VCaP (cell line): ENCODE data around the gene ATP5F1B.

ENCODE experiments used
- H3K27ac ChIP-seq: fragments of 450-650 bp; 2 replicates; pipeline ENCODE4 v1.5.1; 2017
- TF ChIP-seq, protein P1 (sequence below): fragments of 450-650 bp; conservative IDR thresholded peaks from 2 replicates; pipeline ENCODE4 v1.5.1; 2017; ENCODE audit warnings: mild to moderate bottlenecking, moderate library complexity

Gene ATP5F1B

DNA sequence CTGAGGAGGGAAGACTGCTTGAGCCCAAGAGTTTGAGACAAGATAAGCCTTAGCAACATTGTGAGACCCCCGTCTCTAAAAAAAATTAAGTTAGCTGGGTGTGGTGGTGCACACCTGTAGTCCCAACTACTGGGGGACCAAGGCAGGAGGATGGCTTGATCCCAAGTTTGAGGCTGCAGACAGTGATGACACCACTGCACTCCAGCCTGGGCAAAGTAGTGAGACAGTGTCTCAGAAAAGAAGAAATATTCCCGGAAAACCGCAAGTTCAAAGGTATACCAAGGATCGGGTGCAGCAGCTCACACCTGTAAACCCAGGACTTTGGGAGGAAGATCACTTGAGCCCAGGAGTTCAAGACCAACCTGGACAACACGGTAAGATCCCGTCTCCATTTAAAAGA is 36.5 kb upstream of the ATP5F1B start:
- TF ChIP-seq, protein P1, sequence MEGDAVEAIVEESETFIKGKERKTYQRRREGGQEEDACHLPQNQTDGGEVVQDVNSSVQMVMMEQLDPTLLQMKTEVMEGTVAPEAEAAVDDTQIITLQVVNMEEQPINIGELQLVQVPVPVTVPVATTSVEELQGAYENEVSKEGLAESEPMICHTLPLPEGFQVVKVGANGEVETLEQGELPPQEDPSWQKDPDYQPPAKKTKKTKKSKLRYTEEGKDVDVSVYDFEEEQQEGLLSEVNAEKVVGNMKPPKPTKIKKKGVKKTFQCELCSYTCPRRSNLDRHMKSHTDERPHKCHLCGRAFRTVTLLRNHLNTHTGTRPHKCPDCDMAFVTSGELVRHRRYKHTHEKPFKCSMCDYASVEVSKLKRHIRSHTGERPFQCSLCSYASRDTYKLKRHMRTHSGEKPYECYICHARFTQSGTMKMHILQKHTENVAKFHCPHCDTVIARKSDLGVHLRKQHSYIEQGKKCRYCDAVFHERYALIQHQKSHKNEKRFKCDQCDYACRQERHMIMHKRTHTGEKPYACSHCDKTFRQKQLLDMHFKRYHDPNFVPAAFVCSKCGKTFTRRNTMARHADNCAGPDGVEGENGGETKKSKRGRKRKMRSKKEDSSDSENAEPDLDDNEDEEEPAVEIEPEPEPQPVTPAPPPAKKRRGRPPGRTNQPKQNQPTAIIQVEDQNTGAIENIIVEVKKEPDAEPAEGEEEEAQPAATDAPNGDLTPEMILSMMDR, result no peak

DNA sequence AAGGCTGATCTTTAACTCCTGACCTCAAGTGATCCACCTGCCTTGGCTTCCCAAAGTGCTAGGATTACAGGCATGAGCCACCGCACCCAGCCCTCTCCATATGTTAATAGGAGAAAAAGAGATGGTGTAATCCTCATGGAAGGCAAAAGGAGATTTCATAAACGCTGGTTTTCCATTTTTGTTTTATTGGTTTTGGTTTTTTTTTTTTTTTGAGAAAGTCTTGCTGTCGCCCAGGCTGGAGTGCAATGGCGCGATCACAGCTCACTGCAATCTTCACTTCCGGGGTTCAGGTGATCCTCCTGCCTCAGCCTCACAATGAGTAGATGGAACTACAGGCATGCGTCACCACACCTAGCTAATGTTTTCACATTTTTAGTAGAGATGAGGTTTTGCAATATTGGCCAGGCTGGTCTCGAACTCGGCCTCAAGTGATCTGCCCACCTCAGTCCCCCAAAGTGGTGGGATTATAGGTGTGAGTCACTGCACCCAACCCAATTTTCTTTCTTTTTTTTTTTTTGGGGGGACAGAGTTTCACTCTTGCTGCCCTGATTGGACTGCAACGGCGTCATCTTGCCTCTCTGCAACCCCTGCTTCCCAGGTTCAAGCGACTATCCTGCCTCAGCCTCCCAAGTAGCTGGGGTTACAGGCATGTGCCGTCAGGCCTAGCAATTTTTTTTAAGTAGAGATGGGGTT is 34.2 kb upstream of the ATP5F1B start:
- TF ChIP-seq, protein P1, result no peak
- no peak overlapping the region; the same call in 1 of the 2 replicates for H3K27ac ChIP-seq

More for the DNA sequence above, 36.5 kb upstream of the ATP5F1B start:
- H3K27ac ChIP-seq, result peak overlapping the region; percentile 100

DNA sequence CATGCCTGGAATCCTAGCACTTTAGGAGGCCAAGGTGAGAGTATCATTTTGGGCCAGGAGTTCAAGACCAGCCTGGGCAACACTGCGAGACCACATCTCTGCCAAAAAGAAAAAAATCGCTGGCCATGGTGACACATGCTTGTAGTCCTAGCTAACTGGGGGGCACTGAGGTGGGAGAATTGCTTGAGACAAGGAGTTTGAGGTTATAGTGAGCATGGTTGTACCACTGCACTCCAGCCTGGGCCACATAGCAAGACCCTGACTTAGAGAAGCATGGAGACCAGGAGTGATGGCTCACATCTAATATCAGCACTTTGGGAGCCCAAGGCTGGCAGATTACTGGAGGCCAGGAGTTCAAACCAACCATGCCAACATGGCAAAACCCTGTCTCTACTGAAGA is 33.1 kb upstream of the ATP5F1B start:
- H3K27ac ChIP-seq, result peak overlapping the region; percentile 19

GRCh38 chr12:56677680-56678079 is 31.9 kb upstream of the ATP5F1B start:
- peak overlapping the region; percentile 19 for H3K27ac ChIP-seq

More for the DNA sequence above, 33.1 kb upstream of the ATP5F1B start:
- TF ChIP-seq, protein P1, result no peak

GRCh38 chr12:56676851-56677580 is 31.2 kb upstream of the ATP5F1B start:
- TF ChIP-seq, protein P1, result no peak
- H3K27ac ChIP-seq, result 0 out of 2 replicates have a peak overlapping the region, but pooled peaks have one; percentile 8

More at GRCh38 chr12:56677680-56678079, 31.9 kb upstream of the ATP5F1B start:
- TF ChIP-seq, protein P1, result no peak

DNA sequence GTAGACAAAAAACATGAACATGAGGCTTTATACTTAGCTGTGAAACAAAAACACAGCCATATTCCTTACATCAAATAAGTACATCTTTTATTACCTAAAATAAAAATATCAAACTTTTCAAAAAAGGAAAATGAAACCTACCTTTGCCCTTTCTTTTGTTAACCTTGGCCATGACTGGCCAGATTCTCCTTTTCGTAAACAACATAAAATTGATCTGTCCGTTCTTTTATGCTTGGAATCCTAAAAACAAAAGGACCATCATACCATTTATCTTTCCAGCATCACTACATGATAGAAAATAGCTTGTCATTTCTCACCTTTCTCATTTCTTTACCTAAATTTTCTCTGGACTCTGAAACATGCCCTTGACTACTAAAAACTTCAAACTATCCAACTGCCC is 25.8 kb upstream of the ATP5F1B start:
- H3K27ac ChIP-seq, result peak overlapping the region; percentile 13; the same call in 1 of the 2 replicates
- TF ChIP-seq, protein P1, result no peak

DNA sequence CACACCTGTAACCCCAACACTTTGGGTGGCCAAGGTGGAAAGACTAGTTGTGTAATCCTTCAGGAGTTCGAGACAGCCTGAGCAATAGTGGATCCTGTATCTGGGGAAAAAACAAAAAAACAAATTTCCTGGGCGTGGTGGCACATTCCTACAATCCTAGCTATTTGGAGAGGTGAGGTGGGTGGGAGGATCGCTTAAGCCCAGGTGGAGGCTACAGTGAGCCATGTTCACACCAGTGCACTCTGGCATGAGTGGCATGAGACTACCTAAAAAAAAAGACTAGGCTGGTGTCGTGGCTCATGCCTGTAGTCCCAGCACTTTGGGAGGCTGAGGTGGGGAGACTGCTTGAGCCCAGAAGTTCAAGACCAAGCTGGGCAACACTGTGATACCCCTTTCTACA is 25.1 kb upstream of the ATP5F1B start:
- H3K27ac ChIP-seq, result no peak overlapping the region; the same call in 1 of the 2 replicates
- TF ChIP-seq, protein P1, result no peak
